Astrocyte (in vitro differentiated cells and primary cell): Measurements from ENCODE around the gene ZBTB9.
"Not testable (repeated sequence)": the region's sequence is repeated elsewhere in the genome, so short reads cannot be mapped to it uniquely, and the experiment has no call there.

ENCODE experiments used
- CTCF ChIP-seq: IDR thresholded peaks from 2 replicates; pipeline ENCODE4 v1.5.1; 2011; ENCODE audit warnings: low read depth, mild to moderate bottlenecking, inconsistent platforms, low read length, moderate library complexity; ENCODE audit not compliant: insufficient read depth
- EZH2 ChIP-seq: IDR thresholded peaks from 2 replicates; pipeline ENCODE4 v1.6.1; 2012; ENCODE audit warnings: mild to moderate bottlenecking, low read length, inconsistent platforms; ENCODE audit not compliant: insufficient read depth

GRCh38 chr6:33482620-33483019 lies 28.2 kb downstream of the ZBTB9 start:
- TF ChIP-seq CTCF, EZH2: not testable (repeated sequence)
